ENCODE results near the gene CYP2U1. TPM values are rescaled to one million over a fixed set of nuclear protein-coding genes. Genes with fewer than 3 reads are reported as not detected.

CYP2U1 gene
- total and polyA plus RNA-seq, 2 experiments from 2014 or later, result 3.2 to 9.9 TPM

- TF ChIP-seq ZNF114 (CRISPR knock-in tag; IDR thresholded peaks at IDR 0.05) (no peak), NANOG (IDR thresholded peaks at IDR 0.05; ENCODE audit: borderline replicate concordance) (no peak), JUNB (IDR thresholded peaks at IDR 0.05; ENCODE audit: unreplicated experiment) (no peak), REST (IDR thresholded peaks at IDR 0.05; ENCODE audit: unreplicated experiment) (no peak)
Measured at GRCh38 chr4:107978716-107979451, 47.5 kb downstream of the CYP2U1 start (continued).

DNA sequence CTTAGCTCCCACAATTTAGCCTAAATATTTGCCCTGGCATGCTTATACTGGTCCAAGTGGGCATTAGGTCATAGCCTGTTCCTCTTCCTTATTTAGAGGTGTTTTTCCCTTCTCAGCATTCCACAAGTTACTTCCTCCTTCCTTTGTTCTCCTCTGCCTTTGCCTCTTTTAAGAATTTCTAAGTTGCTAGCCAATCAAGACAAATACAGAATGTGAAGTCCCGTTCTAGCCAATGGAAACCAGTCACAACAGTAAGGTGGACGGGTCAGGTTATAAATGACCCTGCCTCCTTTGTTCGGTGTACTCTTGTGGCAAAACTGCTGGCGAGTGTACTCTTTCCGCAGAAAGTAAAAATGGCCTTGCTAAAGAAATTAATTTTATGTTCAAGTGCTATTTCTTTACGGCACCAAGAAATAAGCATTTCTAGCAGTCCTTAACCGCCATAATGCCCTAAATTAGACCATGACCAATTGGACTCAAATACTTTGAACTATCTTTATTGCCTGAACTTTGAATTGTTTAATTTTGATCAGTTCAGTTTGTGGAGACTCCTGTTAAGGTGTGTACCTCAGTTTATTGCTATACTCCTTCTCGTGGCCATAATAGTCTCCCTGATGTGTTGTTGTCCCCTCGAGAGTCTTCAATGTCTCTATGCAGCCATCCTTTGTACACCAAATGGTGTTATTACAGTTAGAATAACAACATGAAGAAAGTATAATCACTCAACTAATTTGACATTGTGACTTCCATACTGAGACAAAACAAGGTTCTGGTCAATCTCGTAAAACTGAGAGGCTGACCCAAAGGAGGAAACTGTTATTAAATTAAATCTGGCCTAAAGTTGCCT is 56.8 kb downstream of the CYP2U1 start:
- H3K4me2 ChIP-seq, result 0 out of 2 replicates have a peak overlapping the region, but pooled peaks have one; percentile 92
- Mint-ChIP-seq H3K4me3 (no peak overlapping the region), H3K36me3 (ENCODE audit: low read depth) (no peaks in the 10 kb centered on the region), H3K27ac (no peak overlapping the region), H3K27me3 (ENCODE audit: insufficient read depth, low read depth, poor library complexity) (no peaks in the 10 kb centered on the region), H3K4me1 (peaks cover 25% of the 10 kb centered on the region), H3K9me3 (no peaks in the 10 kb centered on the region)
- H3K36me3 ChIP-seq (ENCODE audit: insufficient read depth), result no peaks in the 10 kb centered on the region
- H3K79me2 ChIP-seq (replicated peaks; ENCODE audit: insufficient read depth), result peaks cover 31% of the 10 kb centered on the region
- H3K9me2 ChIP-seq (ENCODE audit: insufficient read depth), result no peaks in the 10 kb centered on the region; the same call in 1 of the 2 replicates
- DNase-seq (ENCODE audit: low spot score) (peak; percentile 43), ATAC-seq (no peak)
- peaks cover 5% of the 10 kb centered on the region for H3K27me3 ChIP-seq (ENCODE audit: insufficient read depth)
- H3K4me1 ChIP-seq (ENCODE audit: insufficient read depth), result peaks cover 15% of the 10 kb centered on the region
- H3K4me3 ChIP-seq, result no peak overlapping the region
- no peak overlapping the region for H2AFZ ChIP-seq
- H3K27ac ChIP-seq (ENCODE audit: low read depth), result no peak overlapping the region
- no peaks in the 10 kb centered on the region for H3F3A ChIP-seq (replicated peaks; ENCODE audit: low read depth)
- peaks cover 12% of the 10 kb centered on the region; the same call in 1 of the 2 replicates for H4K20me1 ChIP-seq (replicated peaks; ENCODE audit: insufficient read depth)
- TF ChIP-seq CREB1 (CRISPR knock-in tag; IDR thresholded peaks at IDR 0.05; ENCODE audit: low read depth), result no peak
- no peak for TF ChIP-seq REST (IDR thresholded peaks at IDR 0.05; ENCODE audit: unreplicated experiment)
- no peak for TF ChIP-seq ETS1 (IDR thresholded peaks at IDR 0.05)
- TF ChIP-seq ZNF462 (CRISPR knock-in tag; IDR thresholded peaks at IDR 0.05), result no peak
